Tibial artery (tissue), 4 donors: ENCODE measurements around the gene GGNBP2.

Experiments
- DNase-seq, 2 donors: peaks; one replicate each; pipeline ENCODE4 v3.0.0-alpha.2; 2019
- H3K27ac ChIP-seq, 2 donors: fragments of 200-600 bp; sonication (generic) in 1 of 2; 1 replicate in 1 of 2; 2 replicates in 1 of 2; pipeline ENCODE4 v1.5.1; 2018 to 2019; ENCODE audit warnings: mild to moderate bottlenecking in 1 of 2
- H3K27me3 ChIP-seq, 2 donors: fragments of 200-600 bp; sonication (generic) in 1 of 2; one replicate each; pipeline versions ENCODE4 v1.5.1 to v1.6.0; 2016 to 2019
- H3K36me3 ChIP-seq, 3 donors: fragments of 200-600 bp; sonication (generic) in 2 of 3; one replicate each; pipeline ENCODE4 v1.5.1; 2016 to 2019; ENCODE audit warnings: mild to moderate bottlenecking in 2 of 3
- H3K4me1 ChIP-seq, 4 donors: fragments of 200-600 bp; sonication (generic) in 2 of 4; 1 replicate in 3 of 4; 2 replicates in 1 of 4; pipeline ENCODE4 v1.5.1; 2016 to 2019
- H3K4me3 ChIP-seq, 2 donors: fragments of 200-600 bp; sonication (generic) in 1 of 2; 1 replicate in 1 of 2; 2 replicates in 1 of 2; pipeline ENCODE4 v1.5.1; 2018 to 2019; ENCODE audit warnings: mild to moderate bottlenecking in 2 of 2
- H3K9me3 ChIP-seq, 3 donors: fragments of 200-600 bp; sonication (generic) in 1 of 3; one replicate each; pipeline ENCODE4 v1.5.1; 2016 to 2019
- CTCF ChIP-seq, 2 experiments: fragments of 200-600 bp in 1 of 2; fragments of 450-650 bp in 1 of 2; IDR thresholded peaks; one replicate each; pipeline ENCODE4 v1.5.1; 2017 to 2019; ENCODE audit warnings: antibody characterized with exemption in 2 of 2, mild to moderate bottlenecking in 1 of 2, moderate library complexity in 1 of 2
- intact Hi-C: fragments of 100-400 bp; cut with DNase I; formaldehyde crosslinking; loops from one replicate; pipeline ENCODE4 v1.15.0; 2023; ENCODE audit warnings: low total_unique reads

GGNBP2 gene

GRCh38 chr17:36617773-36618172 is 73.1 kb downstream of the GGNBP2 start:
- Histone ChIP-seq H3K9me3 (no peaks in the 10 kb centered on the region), H3K27me3 (peaks cover 0 to 39% of the 10 kb centered on the region in 2 donors), H3K4me1 (no peaks in the 10 kb centered on the region), H3K4me3 (no peak overlapping the region), H3K27ac (no peak overlapping the region), H3K36me3 (no peaks in the 10 kb centered on the region)
- intact Hi-C loops: no loop called here
- DNase-seq: no peak
- no peak for TF ChIP-seq CTCF (IDR thresholded peaks at IDR 0.05)

GRCh38 chr17:36623281-36623680 is 78.6 kb downstream of the GGNBP2 start:
- no peaks in the 10 kb centered on the region for H3K9me3 ChIP-seq
- no peak for TF ChIP-seq CTCF (IDR thresholded peaks at IDR 0.05)
- intact Hi-C loops: no loop called here
- H3K4me3 ChIP-seq: no peak overlapping the region
- no peaks in the 10 kb centered on the region for H3K36me3 ChIP-seq
- no peaks in the 10 kb centered on the region for H3K4me1 ChIP-seq
- H3K27me3 ChIP-seq: peaks cover 0 to 12% of the 10 kb centered on the region in 2 donors
- no peak for DNase-seq
- H3K27ac ChIP-seq: no peak overlapping the region

GRCh38 chr17:36625188-36625587 is 80.5 kb downstream of the GGNBP2 start:
- peaks cover 0 to 17% of the 10 kb centered on the region in 2 donors for H3K27me3 ChIP-seq
- no peaks in the 10 kb centered on the region for H3K4me1 ChIP-seq
- no peaks in the 10 kb centered on the region for H3K36me3 ChIP-seq
- no peak for DNase-seq
- no peak overlapping the region for H3K27ac ChIP-seq
- intact Hi-C loops: loop anchor here (5.0 kb wide), 1 partner anchor 422 kb away; no protein-coding TSS in a partner anchor
- H3K9me3 ChIP-seq: no peaks in the 10 kb centered on the region
- no peak overlapping the region for H3K4me3 ChIP-seq
- no peak for TF ChIP-seq CTCF (IDR thresholded peaks at IDR 0.05)

DNA sequence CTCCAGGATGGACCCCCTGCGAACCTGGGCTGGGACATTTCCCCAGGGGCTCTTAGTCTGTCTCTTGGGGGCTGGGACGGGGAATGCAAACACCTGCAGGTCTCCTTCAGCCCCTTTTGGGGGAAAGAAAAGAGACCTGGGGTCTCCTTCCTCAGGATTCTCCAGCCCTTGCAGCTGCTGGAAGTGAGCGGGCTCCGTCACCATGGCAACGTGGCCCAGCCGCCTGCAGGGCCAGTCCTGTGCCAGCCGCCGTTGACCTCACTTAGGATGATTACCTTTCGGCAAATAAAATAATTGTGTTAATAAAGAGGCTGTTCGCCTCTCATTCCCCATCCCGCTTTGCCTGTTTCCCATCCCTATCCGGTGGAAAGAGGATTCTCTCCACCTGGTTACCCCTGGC is 82.4 kb downstream of the GGNBP2 start:
- no peak for TF ChIP-seq CTCF (IDR thresholded peaks at IDR 0.05)
- Histone ChIP-seq H3K4me1 (no peaks in the 10 kb centered on the region), H3K9me3 (no peaks in the 10 kb centered on the region), H3K36me3 (no peaks in the 10 kb centered on the region), H3K27ac (no peak overlapping the region), H3K27me3 (peaks cover 0 to 25% of the 10 kb centered on the region in 2 donors), H3K4me3 (no peak overlapping the region)
- no peak for DNase-seq
- intact Hi-C loops: loop anchor here (5.0 kb wide), 1 partner anchor 420 kb away; no protein-coding TSS in a partner anchor

GRCh38 chr17:36628576-36628975 is 83.9 kb downstream of the GGNBP2 start:
- H3K9me3 ChIP-seq: no peaks in the 10 kb centered on the region
- no peaks in the 10 kb centered on the region for H3K4me1 ChIP-seq

More at GRCh38 chr17:36628576-36628975, 83.9 kb downstream of the GGNBP2 start:
- Histone ChIP-seq H3K4me3 (no peak overlapping the region), H3K27me3 (peaks cover 0 to 29% of the 10 kb centered on the region in 2 donors), H3K36me3 (no peaks in the 10 kb centered on the region), H3K27ac (no peak overlapping the region)
- intact Hi-C loops: loop anchor here (5.0 kb wide), 1 partner anchor 419 kb away; no protein-coding TSS in a partner anchor
- no peak for TF ChIP-seq CTCF (IDR thresholded peaks at IDR 0.05)
- DNase-seq: no peak
